NCI-H2227 (cell line): ENCODE measurements around the gene TCF3.

ENCODE experiments used
- DNase-seq: peaks from one replicate; lab custom pipeline; 2025; ENCODE audit not compliant: unreplicated experiment; lab: John Stamatoyannopoulos, UW

TCF3 gene

DNA sequence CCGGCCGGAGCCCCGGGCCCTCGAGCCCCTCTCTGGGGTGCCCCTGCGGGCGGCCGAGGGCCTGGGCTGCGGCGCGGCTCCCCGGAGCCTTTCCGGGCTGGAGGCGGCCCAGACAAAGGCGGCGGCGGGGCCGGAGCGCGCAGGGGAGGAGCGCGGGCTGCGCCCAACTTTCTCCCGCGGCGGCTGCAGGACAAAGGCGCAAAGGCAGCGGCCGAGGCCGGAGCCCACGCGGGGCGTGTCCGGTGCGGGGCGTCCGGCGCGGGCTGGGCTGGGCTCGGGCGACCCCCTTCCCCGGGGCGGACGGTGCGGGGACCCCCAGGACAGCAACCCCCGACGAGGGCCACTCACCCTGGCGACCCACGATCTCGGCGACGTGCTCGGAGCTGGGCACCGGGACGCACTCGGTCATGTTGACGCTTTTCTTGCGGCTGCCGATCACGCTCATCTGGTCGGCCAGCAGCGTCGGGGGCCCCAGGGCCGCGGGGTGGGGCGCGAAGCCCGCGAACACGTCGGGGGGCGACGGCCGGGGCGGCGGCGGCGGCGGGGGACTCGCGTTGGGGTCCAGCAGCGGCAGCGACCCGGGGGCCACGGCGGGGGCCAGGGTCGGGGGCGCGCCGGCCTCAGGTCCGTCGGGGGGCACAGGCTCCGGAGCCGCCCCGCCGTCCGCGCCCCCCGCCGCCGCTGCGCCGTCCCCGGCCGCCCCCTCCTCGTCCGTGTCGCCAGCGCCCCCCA lies 85.1 kb downstream of the TCF3 start:
- peak; percentile 60 for DNase-seq

DNA sequence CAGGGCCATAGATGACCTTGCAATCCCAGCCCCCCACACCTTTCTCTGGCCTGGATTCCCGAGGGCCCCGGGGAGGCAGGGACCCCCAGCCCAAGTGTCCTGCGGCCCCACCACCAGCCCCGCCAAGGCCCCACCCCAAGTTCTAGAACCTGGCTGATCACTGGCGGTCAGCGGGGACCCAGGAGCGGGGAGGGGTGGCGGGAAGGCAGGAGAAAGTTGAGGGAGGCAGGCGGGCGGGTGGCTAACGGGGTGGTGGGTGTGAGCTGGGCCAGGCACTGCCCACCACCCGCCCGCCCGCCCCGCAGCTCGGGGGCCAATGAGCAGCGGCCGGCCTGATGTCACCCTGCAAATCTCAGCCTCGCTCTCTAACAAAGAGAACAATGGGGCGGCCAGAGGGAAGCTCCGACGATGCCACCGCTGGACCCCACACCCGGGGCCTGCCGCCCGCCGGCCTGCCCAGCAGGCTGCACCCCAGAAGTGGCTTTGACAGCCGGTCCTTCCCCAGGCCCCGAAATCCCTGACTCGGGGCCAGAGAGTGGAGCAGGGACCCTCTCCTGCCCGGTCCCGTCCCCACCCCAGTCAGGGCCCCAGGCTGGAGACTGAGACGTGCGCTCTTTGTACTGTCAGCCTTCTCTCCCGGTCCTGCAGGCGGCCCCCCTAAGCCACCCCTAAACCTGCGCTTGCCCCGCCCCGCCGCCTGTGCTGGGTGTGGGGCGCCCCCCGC lies 85.9 kb downstream of the TCF3 start:
- peak; percentile 79 for DNase-seq

DNA sequence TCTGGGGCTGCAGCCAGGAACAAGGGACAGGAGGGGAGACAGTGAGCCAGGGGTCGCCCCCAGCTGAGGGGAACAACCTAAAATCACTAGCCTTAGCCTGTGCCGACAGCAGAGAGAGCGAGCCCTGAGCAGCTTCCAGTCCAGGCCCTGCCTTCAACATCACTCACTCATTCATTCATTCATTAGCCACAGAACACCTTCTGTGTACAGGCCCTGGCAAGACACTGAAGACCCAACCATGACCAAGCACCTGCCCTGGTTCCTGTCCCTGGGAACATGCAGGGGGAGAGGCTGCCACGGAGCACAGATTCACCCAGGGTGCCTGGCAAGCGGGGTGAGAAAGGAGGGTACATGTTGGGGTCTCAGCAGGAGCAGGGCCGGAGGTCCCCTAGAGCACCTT lies 89.2 kb downstream of the TCF3 start:
- no peak for DNase-seq

DNA sequence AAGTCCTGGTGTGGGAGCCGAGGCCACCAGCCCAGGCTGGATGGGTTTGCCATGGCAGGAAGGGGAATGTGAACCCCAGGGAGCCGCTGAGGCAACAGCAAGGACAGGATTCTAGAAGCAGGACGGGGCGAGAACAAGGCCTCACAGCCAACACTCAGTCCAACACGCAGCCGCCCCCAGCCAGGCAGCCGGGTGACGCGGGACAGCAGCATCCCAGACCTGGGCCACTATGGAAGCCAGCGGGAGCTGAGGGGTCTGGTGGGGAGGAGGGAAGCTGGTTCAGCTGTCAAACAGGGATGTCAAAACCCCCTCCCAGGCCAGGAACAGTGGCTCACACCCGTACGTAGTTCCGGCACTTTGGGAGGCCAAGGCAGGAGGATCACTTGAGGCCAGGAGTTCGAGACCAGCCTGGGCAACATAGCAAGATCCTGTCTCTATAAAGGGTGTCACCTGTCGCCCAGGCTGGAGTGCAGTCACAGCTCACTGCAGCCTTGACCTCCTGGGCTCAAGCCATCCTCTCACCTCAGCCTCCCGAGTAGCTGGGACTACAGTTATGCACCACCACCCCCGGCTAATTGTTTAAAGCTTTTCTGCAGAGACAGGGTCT lies 91.1 kb downstream of the TCF3 start:
- no peak for DNase-seq

DNA sequence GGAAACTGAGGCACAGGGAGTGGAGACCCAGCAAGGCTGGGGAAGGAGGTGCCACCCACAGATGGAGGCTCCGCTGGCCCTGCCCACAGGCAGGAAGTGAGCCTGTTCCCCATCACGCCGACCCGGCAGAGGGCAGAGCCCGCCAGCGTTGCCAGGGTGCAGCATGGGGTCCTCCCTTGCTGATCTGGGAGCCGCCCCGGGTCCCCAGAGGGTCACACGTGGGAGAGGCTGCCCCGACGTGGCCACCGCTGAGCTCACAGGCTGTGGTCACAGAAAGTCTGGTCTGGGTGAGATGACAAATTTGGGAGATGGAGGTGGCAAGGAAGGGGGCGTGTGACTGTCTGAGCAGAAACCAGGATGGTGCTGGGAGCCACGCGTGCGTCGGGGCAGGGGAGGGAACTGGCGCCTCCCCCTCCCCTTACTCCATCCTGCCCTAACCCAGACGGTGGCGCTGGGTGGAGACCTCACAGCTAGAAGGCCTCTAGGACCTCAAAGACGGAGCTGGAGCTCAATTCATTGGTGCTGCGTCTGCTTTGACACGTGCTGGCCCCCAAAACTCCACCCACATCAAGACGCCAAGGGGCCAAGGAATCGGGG lies 92.0 kb downstream of the TCF3 start:
- DNase-seq: no peak
